ENCODE results near the gene AUTS2.

Gene AUTS2

GRCh38 chr7:69599955-69600709, 1.9 kb downstream of the AUTS2 start:
- no peak for DNase-seq (ENCODE audit: low read depth in 2 of 2)

DNA sequence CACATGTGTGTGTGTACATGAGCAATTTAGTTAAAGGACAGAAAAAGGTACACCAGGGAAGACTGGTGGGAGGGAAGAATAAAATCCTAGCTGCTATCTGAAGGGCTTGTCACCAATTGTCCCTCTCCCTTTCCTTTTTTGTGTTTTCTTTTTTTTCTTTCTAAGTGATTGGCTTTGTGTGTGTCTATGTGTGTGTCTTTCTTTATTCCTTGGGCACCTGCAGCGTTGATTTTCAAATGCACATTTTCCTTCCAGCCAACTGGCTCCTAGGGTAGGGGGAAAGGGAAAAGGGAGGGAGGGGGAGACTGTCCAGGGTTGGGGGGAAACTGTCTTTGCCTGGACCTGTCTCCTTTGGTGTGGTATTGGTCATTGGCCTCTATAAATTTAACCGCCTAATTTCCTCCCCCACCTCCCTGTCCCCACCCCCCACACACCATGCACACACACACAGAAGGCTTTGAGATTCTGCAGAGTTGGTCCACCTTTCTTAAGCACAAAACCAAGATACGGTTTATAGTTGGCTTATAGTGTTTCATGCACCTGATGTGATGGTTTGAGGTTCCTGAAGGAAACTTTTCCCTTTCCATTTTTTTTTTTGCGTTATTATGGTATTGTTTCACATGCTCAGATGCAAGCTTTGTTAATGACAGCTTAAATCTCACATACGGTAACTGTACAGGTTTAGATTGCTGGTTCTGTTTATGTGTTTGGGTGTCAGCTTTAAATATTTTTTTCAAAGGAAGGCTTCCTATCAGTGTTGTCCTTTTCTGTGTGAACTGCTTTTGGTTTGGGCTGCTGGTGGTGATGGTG, 2.6 kb downstream of the AUTS2 start:
- no peak for DNase-seq (ENCODE audit: low read depth in 2 of 2)

- DNase-seq (ENCODE audit: low read depth in 2 of 2), result no peak
These were observed 4.2 kb downstream of the AUTS2 start for GRCh38 chr7:69602522-69602921.

DNA sequence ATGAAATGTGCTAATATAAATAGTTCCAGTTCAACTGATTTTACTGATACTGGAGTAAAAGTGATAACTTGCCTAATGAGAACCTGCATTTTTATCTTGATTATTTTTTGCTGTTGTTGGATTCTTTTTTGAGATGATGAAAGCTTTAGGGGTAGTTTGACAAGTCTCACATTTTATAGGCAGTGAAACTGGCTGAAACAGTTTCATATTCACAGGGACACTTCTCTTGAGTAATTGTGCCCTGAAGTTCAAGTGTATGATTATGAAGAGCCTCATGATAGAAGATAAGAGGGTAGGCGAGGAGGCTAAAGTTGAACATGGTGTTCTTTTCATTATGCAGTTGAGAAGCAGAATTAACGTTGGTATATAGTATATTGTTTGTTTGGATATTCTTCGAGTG, 5.1 kb downstream of the AUTS2 start:
- no peak for DNase-seq (ENCODE audit: low read depth in 2 of 2)

- no peak for DNase-seq (ENCODE audit: low read depth in 2 of 2)
These were observed 5.7 kb downstream of the AUTS2 start for GRCh38 chr7:69603937-69604494.

DNA sequence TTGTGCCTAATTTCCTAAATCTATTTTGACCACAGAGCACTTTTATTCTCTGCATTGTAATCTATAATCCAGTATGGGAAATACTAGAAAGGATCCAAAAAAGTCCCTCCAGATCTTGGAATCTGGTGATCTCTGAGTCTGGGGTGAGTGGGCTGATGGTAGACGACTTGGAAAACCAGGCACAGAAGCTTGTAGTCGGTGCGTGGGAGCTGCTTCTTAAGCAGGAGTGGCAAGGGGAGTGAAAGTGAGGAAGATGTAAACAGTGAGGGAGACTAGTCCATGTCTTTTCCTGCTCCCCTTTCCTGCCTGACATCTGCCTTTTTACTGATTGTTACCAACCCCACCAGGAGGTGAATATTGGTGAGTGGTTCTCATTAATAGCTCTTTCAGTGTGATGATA, 6.8 kb downstream of the AUTS2 start:
- no peak for DNase-seq (ENCODE audit: low read depth in 2 of 2)

DNA sequence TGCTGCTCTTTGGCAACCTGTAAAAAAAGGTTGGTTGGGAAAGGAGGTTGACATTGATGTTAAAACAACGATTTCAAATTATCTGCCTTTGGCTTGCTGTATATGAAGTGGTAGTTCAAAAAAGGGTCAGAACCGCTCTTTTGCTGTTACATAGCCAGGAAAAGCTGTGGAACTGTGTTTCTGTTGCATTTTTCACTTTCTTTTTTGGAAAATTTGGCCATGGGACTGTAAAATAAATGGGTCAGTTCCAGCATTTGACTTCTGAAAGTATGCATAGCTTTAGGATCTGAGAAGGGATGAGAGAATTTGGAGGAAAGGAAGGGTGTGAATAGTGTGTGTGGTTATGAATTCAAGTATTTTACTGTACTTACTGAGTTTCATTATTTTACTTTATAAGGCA, 7.3 kb downstream of the AUTS2 start:
- no peak for DNase-seq (ENCODE audit: low read depth in 2 of 2)

DNA sequence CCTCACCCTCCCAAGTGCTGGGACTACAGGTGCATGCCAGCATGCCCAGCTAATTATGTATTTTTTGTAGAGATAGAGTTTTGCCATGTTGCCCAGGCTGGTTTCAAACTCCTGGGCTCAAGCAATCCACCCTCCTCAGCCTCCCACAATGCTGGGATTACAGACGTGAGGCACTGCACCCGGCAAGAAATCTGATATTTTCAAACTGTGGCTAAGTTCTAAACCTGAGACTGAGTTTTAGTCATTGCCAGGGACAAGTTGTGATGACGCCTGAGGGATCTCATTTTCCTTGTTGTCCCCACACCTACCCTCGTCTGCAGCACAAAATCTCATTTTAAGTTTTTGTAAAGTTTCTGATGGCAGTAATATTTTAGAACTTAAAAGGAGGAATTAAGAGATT, 9.8 kb downstream of the AUTS2 start:
- no peak for DNase-seq (ENCODE audit: low read depth in 2 of 2)

DNA sequence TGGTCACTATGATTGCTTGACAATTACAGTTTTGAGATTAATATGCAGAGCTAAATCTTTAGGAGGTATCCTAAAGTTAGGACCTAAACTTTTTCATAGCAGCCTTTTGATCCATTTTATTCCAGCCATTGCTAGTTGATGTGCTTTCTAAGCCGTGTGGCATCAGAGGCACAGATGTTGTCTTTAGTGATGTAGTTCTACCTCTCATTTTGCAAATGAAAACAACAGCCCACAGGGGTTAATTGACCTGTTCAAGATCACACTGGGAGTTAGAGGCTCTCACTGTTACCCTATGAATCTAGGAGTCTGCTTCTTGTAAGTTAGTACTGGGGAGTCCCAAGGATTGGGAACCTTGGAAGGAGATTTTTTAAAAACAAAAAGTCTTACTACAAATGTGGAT, 10.6 kb downstream of the AUTS2 start:
- no peak for DNase-seq (ENCODE audit: low read depth in 2 of 2)

GRCh38 chr7:69609541-69610373, 11.5 kb downstream of the AUTS2 start:
- DNase-seq (ENCODE audit: low read depth in 2 of 2), result no peak

GRCh38 chr7:69610374-69611084, 12.3 kb downstream of the AUTS2 start:
- DNase-seq (ENCODE audit: low read depth in 2 of 2), result no peak

GRCh38 chr7:69612981-69613380, 14.7 kb downstream of the AUTS2 start:
- DNase-seq (ENCODE audit: low read depth in 2 of 2), result no peak

- no peak for DNase-seq (ENCODE audit: low read depth in 2 of 2)
These were observed 15.6 kb downstream of the AUTS2 start for GRCh38 chr7:69613846-69614245.

DNA sequence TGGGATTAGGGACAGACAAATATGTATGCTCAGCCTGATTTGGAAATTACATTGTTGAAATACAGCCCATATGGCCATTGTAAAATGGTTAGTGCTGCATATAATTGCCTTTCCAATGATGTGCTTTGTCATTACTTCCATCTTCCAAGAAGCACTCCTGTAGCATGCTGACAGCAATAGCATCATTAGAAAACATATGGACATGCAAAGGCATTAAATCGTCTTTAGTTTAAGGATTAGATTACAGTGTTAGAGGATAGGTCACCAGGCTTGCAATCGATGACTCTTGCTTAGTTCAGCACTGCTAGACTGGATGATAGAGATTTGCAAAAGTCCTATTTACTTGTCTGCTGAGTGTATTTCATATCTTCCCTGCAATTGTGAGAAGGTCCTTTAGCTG, 17.4 kb downstream of the AUTS2 start:
- no peak for DNase-seq (ENCODE audit: low read depth in 2 of 2)

- DNase-seq (ENCODE audit: low read depth in 2 of 2), result no peak
These were observed 19.1 kb downstream of the AUTS2 start for GRCh38 chr7:69617364-69617763.

DNA sequence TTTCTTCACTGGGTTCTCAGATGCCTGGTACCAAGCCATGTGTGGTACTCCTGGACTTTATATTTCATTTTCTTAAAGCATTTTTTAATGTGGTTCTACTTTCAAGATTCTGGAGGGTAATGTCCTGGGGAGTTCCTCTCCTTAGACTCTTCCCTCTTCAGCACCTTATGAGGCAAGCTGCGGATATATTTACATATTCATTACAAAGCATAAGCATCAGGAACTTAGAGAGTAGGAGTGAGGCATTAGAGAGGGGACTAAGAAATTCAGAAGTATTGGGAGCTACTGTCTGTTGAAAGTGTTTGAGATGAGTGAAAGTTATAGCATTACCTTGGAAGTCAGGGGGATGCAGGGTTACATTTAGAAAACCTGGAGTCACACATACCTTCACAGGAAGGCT, 20.8 kb downstream of the AUTS2 start:
- no peak for DNase-seq (ENCODE audit: low read depth in 2 of 2)

GRCh38 chr7:69619635-69620034, 21.4 kb downstream of the AUTS2 start:
- DNase-seq (ENCODE audit: low read depth in 2 of 2), result no peak

- no peak for DNase-seq (ENCODE audit: low read depth in 2 of 2)
These were observed 21.8 kb downstream of the AUTS2 start for GRCh38 chr7:69620063-69620462.

DNA sequence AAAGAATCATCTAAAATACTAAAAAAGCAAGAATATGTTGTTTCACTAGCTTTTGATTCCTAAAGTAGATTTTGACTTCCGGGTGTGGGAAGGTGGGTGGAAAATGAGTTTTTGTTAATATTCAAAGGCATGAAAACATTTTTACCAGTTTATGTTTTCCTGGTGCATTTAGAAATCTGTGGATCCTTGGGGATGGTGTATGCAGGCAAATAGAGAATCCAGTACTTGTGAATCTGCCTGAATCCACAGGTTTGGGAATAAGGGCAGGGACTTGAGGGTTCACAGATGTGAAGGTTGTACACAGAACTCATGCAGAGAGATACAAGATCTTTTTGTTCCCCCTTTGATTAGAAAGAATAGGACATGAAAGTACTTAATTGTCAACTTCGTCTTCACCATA, 22.4 kb downstream of the AUTS2 start:
- DNase-seq (ENCODE audit: low read depth in 2 of 2), result no peak

GRCh38 chr7:69622014-69622835, 23.9 kb downstream of the AUTS2 start:
- DNase-seq (ENCODE audit: low read depth in 2 of 2), result no peak

DNA sequence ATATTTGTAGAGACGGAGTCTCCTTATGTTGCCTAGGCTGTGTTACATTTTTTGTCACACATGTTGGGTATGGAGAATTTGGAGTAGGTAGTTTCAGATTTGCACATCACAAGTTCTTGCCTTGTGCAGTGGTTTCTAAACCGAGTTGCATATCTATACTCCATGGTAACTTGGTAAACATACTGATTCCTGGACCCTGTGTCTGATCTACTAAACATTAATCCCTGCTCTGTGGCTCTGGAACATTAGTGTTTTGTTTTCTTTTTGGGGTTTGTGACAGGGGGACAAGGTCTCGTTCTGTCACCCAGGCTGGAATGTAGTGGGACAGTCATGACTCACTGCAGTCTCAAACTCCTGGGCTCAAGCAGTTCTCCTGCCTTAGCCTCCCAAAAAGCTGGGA, 24.7 kb downstream of the AUTS2 start:
- DNase-seq (ENCODE audit: low read depth in 2 of 2), result no peak
